Prostate gland (tissue), 2 donors: ENCODE data around the gene ATP5F1D.

ENCODE experiments used
- CTCF ChIP-seq, 4 experiments: fragments of 200-600 bp in 2 of 4; fragments of 450-650 bp in 2 of 4; sonication (generic) in 2 of 4; IDR thresholded peaks; 1 replicate in 3 of 4; 2 replicates in 1 of 4; pipeline ENCODE4 v1.5.1; 2016 to 2019; ENCODE audit warnings: antibody characterized with exemption in 4 of 4, mild to moderate bottlenecking in 2 of 4, moderate library complexity in 2 of 4
- POLR2AphosphoS5 ChIP-seq: sonication (generic); formaldehyde crosslinking; IDR thresholded peaks from one replicate; pipeline ENCODE4 v1.6.1; 2017; ENCODE audit warnings: antibody characterized with exemption

GRCh38 chr19:1247748-1248138 lies 6.2 kb downstream of the ATP5F1D start:
- no peak for TF ChIP-seq CTCF (IDR thresholded peaks at IDR 0.05)
- peak; percentile 3 for TF ChIP-seq POLR2AphosphoS5
